HG03097 (cell line): Measurements from ENCODE around the gene AAK1.
"Not testable (repeated sequence)": the region's sequence is repeated elsewhere in the genome, so short reads cannot be mapped to it uniquely, and the experiment has no call there.

Experiments used
- ATAC-seq: cut with Tn5 transposase; IDR thresholded peaks from one replicate; pipeline ENCODE4 v1.9.1; 2021; ENCODE audit not compliant: unreplicated experiment, low FRiP score

AAK1 gene

DNA sequence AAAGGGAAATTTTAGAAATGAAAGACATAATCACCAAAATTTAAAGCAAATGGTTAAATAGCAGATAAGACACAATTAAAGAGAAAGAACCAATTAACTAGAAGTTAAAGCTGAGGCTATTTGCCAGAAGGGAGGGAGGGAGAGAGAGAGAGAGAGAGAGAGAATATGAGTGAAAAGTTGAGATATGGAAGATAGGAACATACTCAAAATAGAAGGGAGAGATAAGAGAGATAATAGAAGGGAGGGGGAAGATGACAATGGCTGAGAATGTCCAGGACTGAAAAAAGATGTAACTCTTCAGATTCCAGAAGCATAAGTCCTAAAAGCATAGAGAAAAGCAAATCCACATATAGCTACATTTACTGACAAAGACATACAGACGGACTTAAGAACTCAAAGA lies 17.1 kb upstream of the AAK1 start:
- ATAC-seq: no peak

- no peak for ATAC-seq
These were observed 16.5 kb upstream of the AAK1 start for GRCh38 chr2:69659941-69660483.

GRCh38 chr2:69659349-69659748 lies 15.8 kb upstream of the AAK1 start:
- ATAC-seq: no peak

DNA sequence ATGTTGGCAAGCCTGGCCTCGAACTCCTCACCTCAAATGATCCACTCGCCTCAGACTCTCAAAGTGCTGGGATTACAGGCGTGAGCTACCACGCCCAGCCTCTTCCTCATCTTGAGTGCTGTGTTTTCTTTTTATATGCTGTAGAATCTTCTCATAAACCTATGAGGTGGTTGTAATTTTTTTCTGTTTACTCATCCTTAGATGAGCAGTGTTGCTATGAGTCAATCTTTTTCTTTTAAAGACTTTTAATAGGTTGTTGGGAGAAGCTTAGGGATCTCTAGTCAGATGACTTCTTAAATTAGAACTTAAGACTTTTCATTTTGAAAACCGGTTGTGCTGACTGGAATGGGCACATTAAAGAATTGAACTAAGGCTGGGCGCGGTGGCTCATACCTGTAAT lies 8.7 kb upstream of the AAK1 start:
- ATAC-seq: no peak

DNA sequence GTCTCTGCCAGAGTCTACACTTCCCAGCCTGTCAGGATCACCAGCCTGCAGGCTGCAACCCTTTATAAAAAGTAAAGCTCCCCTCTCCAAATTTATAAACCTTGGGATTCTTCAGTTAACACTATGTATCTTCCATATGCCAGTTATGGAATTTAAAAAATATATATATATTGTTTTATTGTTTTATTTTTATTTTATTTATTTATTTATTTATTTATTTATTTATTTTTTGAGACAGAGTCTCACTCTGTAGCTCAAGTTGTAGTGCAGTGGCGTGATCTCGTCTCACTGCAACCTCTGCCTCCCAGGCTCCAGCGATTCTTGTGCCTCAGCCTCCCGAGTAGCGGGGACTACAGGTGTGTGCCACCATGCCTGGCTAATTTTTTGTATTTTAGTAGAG lies 3.7 kb upstream of the AAK1 start:
- ATAC-seq: not testable (repeated sequence)

DNA sequence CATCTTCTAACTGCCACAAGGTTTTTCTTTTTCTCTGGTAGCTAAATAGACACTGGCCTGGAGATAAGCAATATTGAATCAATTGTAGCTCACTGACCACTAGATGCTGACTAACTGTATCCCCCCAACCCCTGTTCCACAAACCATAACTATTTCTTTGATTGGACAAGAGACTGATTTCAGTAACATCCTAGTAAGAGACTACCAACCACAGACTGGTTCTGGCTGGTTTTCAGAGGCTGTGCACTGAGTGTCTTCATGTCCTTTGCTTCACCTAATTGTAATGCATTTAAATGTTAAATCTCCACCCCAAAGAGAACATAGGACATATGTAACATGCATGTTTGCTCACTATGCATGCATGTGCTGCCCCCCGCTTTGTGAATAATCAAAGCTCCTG lies 3.2 kb upstream of the AAK1 start:
- no peak for ATAC-seq

- ATAC-seq: no peak
These were observed 2.4 kb upstream of the AAK1 start for GRCh38 chr2:69645921-69646320.

GRCh38 chr2:69645031-69645431 lies 1.5 kb upstream of the AAK1 start:
- no peak for ATAC-seq

- no peak for ATAC-seq
These were observed 1.0 kb upstream of the AAK1 start for GRCh38 chr2:69644506-69644979.

DNA sequence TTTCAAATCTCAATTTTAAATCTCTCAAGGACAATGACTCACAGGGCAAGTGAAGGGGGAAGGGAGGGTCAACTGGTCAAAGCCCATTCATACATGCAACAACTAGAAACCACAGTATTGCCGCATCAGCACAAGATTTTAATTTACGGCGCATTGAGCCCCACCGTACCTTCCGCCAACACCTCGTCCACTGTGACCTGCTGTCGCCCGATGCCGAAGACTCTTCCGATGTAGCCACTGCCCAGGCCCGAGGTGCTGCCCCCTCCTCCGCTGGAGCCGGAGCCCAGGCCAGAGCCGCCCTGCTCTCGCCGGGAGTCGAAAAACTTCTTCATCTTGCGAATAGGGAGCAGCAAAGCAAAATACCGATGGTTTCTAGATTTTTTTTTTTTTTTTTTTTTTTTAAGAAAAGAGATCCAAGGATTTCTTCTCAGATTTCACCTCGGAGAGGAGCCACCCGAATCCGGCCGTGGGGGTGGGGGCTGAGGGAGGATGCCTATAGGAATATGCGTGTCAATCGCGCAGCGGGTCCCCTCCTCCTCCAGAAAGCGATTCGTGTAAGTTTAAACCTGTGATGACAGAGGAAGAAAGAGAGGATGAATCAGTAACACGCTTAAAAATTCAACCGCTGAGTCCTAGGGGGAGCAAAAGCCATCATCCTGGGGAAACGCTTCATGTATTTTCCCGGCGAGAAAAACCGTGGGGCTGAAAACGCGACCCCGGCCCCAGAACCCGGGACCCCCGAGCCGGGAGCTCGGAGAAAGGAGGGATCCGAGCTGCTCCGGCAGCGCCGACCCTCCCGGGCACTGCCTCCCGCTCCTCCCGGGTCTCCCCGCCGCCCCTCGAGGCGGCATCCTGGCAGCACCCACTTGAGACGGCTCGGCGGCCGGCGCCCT lies 584 bp downstream of the AAK1 start:
- no peak for ATAC-seq

DNA sequence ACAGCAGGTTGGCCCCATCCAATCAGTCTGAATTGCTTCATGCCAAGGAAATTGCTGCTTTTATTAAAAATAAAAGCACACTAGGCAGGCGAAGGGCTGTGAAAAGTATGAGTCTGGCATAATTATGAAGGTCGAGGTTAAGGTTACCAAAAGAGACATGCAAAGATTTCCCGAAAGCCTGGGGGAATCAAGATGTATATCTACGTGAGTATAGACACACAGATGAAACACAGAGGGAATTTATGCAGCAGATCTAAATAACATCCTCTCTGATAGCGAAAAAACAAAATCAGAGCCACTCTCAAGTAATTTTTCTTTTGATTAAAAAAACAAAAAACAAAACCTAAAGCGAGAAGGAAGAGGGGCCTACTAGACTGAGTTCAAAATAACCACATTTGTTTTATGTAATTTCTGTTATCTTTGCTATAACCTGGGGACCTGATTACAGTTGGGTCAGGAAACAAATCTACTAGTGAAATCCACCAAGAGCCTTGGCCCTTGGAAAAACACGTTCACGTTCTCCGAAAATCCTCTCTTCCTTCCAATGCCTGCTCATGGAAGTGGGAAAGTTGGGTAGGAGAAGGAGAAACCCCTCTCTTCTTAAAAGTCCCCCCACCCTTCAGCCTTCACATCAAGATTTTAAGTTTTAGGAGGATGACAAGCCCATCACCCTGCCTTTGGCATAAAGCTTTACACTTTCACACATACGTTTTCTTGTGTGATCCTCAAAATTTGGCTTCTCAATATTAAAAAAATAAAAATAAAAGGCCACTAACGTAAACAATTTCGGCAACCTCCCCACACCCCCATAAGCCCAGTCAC lies 1.4 kb downstream of the AAK1 start:
- ATAC-seq: no peak

DNA sequence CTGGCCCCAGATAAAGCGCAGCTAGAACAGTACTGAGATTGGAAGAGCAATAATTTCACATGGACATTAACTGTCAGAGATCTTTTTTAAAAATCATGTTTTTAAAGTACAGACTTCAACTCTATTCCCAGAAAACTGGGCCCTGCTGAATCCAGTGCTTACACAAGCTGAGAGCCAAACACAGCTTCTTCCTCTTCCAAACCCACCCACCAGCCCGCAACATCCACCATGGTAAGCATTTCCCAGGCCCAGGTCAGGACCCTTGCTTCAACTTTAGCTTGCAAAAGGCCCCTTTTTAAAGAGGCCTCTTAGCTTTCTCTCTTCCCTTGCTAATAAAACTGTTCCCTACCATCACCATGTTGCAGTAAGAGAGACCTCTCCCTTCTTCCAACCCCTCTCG lies 2.1 kb downstream of the AAK1 start:
- no peak for ATAC-seq

GRCh38 chr2:69639266-69639665 lies 4.3 kb downstream of the AAK1 start:
- no peak for ATAC-seq

- no peak for ATAC-seq
These were observed 4.9 kb downstream of the AAK1 start for GRCh38 chr2:69638630-69639029.

- ATAC-seq: no peak
These were observed 5.6 kb downstream of the AAK1 start for GRCh38 chr2:69637923-69638322.

DNA sequence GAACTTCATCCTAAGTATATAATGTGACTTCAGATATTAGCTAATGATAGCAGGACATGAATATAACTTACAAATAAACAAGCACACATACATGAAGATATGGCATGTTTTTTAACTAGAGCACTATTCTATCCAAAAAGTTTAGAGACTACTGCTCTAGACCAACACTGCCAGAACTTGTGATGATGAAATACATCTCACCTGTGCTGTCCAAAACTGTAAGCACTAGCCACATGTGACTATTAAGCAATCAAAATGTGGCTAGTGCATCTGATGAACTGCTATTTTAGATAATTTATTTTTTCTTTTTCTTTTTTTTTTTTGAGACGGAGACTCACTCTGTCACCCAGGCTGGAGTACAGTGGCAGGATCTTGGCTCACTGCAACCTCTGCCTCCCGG lies 7.1 kb downstream of the AAK1 start:
- ATAC-seq: no peak

DNA sequence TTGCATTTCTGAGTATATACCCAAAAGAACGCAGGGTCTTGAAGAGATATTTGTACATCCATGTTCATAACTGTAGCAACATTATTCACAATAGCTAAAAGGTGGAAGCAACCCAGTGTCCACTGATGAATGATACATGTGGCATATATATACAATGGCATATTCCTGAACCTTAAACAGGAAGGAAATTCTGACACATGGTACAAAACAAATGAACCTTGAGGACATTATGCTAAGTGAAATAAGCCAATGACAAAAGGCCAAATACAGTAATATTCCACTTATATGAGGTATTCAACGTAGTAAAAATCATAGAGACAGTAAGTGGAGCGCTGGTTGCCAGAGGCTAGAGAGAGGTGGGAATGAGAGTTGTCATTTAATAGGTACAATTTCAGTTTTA lies 8.1 kb downstream of the AAK1 start:
- ATAC-seq: no peak

GRCh38 chr2:69634196-69634821 lies 9.2 kb downstream of the AAK1 start:
- ATAC-seq: no peak

DNA sequence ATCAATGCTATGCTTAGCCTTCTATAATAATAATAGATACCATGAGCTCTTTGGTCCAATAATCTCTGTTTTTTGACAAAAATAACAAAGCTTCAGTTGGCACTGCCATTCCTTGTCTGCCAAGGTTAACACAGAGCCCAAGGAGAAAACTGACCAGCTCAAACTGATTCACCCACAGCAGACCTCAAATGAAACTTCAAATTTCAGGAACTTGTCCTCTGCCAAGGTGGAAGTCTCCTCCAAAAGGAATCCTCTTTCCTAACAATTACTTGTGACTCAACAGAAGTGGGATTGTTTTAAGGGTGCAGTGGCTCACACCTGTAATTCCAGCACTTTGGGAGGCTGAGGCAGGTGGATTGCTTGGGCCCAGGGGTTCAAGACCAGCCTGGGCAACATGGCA lies 12.1 kb downstream of the AAK1 start:
- no peak for ATAC-seq

GRCh38 chr2:69629921-69630608 lies 13.5 kb downstream of the AAK1 start:
- no peak for ATAC-seq
